HCT116 (cell line): ENCODE measurements around the gene RRBP1. TPM values are rescaled to one million over a fixed set of nuclear protein-coding genes. Genes with fewer than 3 reads are reported as not detected.

Experiments
- ATAC-seq: fragments of 200-7000 bp; cut with Tn5 transposase; 2 replicates; pipeline ENCODE4 v1.9.1; 2020; ENCODE audit warnings: mild to moderate bottlenecking, moderate library complexity
- BruUV-seq: library from RNA; stranded (reverse); fragments of 400-500 nt; replicated peaks from 2 replicates; lab custom pipeline; 2021; lab: Mats Ljungman, UMichigan
- CTCF ChIA-PET: fragments of 300-600 bp; sonication (Branson Sonifier 250); formaldehyde crosslinking; loops from one replicate; lab custom pipeline; 2021; ENCODE audit warnings: antibody characterized with exemption; lab: Charles Lee
- POLR2A ChIA-PET: fragments of 300-600, 350-600 bp; sonication (Branson Sonifier 250); formaldehyde crosslinking; loops from one replicate; lab custom pipeline; 2021; ENCODE audit warnings: antibody characterized with exemption; lab: Charles Lee
- RAD21 ChIA-PET, 2 experiments: fragments of 300-600 bp; sonication (Branson Sonifier 250); formaldehyde crosslinking; loops; one replicate each; lab custom pipeline; 2023; ENCODE audit warnings: low total read pairs in 2 of 2; ENCODE audit not compliant: uncharacterized antibody in 2 of 2, unreplicated experiment in 2 of 2, low non-redundant PET in 1 of 2; lab: Charles Lee
- DNase-seq: peaks from one replicate; pipeline ENCODE4 v3.0.0-alpha.2; 2010; ENCODE audit warnings: low read depth, low spot score
- H2AFZ ChIP-seq: fragments of 200-600 bp; shearing (Covaris generic), sonication (generic); 2 replicates; pipeline ENCODE4 v1.6.1; 2017; ENCODE audit warnings: low read depth, mixed run types, mixed read lengths, antibody characterized with exemption, low read length; ENCODE audit not compliant: poor library complexity, severe bottlenecking
- H3K27ac ChIP-seq: 2 replicates; pipeline ENCODE4 v1.5.1; 2012; ENCODE audit warnings: low read depth, low read length
- H3K27me3 ChIP-seq: fragments of 200-600 bp; sonication (generic); 2 replicates; pipeline ENCODE4 v1.6.1; 2016; ENCODE audit warnings: mixed run types, low read length, mixed read lengths; ENCODE audit not compliant: insufficient read depth
- H3K36me3 ChIP-seq, 2 experiments: fragments of 200-500 bp in 1 of 2; fragments of 200-600 bp in 1 of 2; sonication (Bioruptor generic) in 1 of 2; sonication (generic) in 1 of 2; 2 replicates each; pipeline versions ENCODE4 v1.5.1 to v1.6.1; 2014 to 2016; ENCODE audit warnings: low read length in 2 of 2, inconsistent platforms in 1 of 2, mixed read lengths in 1 of 2, mixed run types in 1 of 2; ENCODE audit not compliant: insufficient read depth in 2 of 2, control insufficient read depth in 1 of 2
- H3K4me1 ChIP-seq, 2 experiments: fragments of 200-600 bp in 1 of 2; sonication (generic) in 1 of 2; 2 replicates each; pipeline versions ENCODE4 v1.5.1 to v1.6.1; 2012 to 2017; ENCODE audit warnings: low read length in 2 of 2, inconsistent platforms in 1 of 2, mild to moderate bottlenecking in 1 of 2, mixed read lengths in 1 of 2, mixed run types in 1 of 2, moderate library complexity in 1 of 2; ENCODE audit not compliant: insufficient read depth in 2 of 2, control insufficient read depth in 1 of 2
- H3K4me2 ChIP-seq: fragments of 200-600 bp; sonication (generic); 2 replicates; pipeline ENCODE4 v1.6.1; 2017; ENCODE audit warnings: mixed run types, low read length, mixed read lengths
- H3K4me3 ChIP-seq, 2 experiments: fragments of 200-600 bp in 1 of 2; sonication (generic) in 1 of 2; replicated peaks in 1 of 2; 2 replicates each; pipeline ENCODE4 v1.5.1; 2011 to 2016; ENCODE audit warnings: low read length in 2 of 2, control low read depth in 1 of 2, low read depth in 1 of 2, mild to moderate bottlenecking in 1 of 2, mixed read lengths in 1 of 2, mixed run types in 1 of 2
- H3K79me2 ChIP-seq: fragments of 200-600 bp; sonication (generic); 2 replicates; pipeline ENCODE4 v1.6.1; 2017; ENCODE audit warnings: mild to moderate bottlenecking, mixed run types, low read length, moderate library complexity, mixed read lengths; ENCODE audit not compliant: insufficient read depth
- H3K9ac ChIP-seq: fragments of 200-600 bp; sonication (generic); 2 replicates; pipeline ENCODE4 v1.6.1; 2016; ENCODE audit warnings: low read length, mixed read lengths
- H3K9me2 ChIP-seq: fragments of 200-600 bp; sonication (generic), shearing (Covaris generic); 2 replicates; pipeline ENCODE4 v1.6.1; 2017; ENCODE audit warnings: mixed run types, mild to moderate bottlenecking, moderate library complexity; ENCODE audit not compliant: insufficient read depth
- H3K9me3 ChIP-seq, 2 experiments: fragments of 200-500 bp in 1 of 2; fragments of 200-600 bp in 1 of 2; sonication (Bioruptor generic) in 1 of 2; sonication (generic) in 1 of 2; 2 replicates each; pipeline ENCODE4 v1.6.1; 2014 to 2017; ENCODE audit warnings: low read length in 2 of 2, mixed read lengths in 2 of 2, inconsistent platforms in 1 of 2, low read depth in 1 of 2, mild to moderate bottlenecking in 1 of 2, mixed run types in 1 of 2, moderate library complexity in 1 of 2; ENCODE audit not compliant: control insufficient read depth in 1 of 2, insufficient read depth in 1 of 2
- H4K20me1 ChIP-seq: fragments of 200-600 bp; sonication (generic), shearing (Covaris generic); 2 replicates; pipeline ENCODE4 v1.6.1; 2017; ENCODE audit warnings: mixed run types, mild to moderate bottlenecking, moderate library complexity; ENCODE audit not compliant: insufficient read depth
- ATF3 ChIP-seq: IDR thresholded peaks from 2 replicates; pipeline ENCODE4 v1.6.1; 2012
- POLR2AphosphoS5 ChIP-seq: IDR thresholded peaks from 2 replicates; pipeline ENCODE4 v1.6.1; 2011; ENCODE audit warnings: mild to moderate bottlenecking, low read depth, low read length, moderate library complexity
- REST ChIP-seq: IDR thresholded peaks from 2 replicates; pipeline ENCODE4 v1.6.1; 2012; ENCODE audit warnings: low read depth
- SRF ChIP-seq: IDR thresholded peaks from 2 replicates; pipeline ENCODE4 v1.6.1; 2012; ENCODE audit warnings: low read depth
- TCF7L2 ChIP-seq: IDR thresholded peaks from 2 replicates; pipeline ENCODE4 v1.7.0; 2011; ENCODE audit warnings: borderline replicate concordance, inconsistent platforms; ENCODE audit not compliant: insufficient read depth, insufficient read length; ENCODE audit errors: extremely low read depth
- YY1 ChIP-seq: IDR thresholded peaks from 2 replicates; pipeline ENCODE4 v1.6.1; 2011; ENCODE audit warnings: low read length, low read depth, moderate library complexity, mild to moderate bottlenecking; ENCODE audit not compliant: insufficient replicate concordance; ENCODE audit errors: extremely low read depth
- intact Hi-C: fragments of 100-400 bp; cut with micrococcal nuclease; formaldehyde crosslinking; loops from 2 replicates; pipeline ENCODE4 v1.10.0; 2022
- total RNA-seq: library from RNA; stranded (reverse); gene quantifications from one replicate; pipeline ENCODE4 v1.2.1, GENCODE V29; 2021; ENCODE audit not compliant: unreplicated experiment

RRBP1 gene
- total RNA-seq, 1 experiment from 2014 or later: 123 TPM

GRCh38 chr20:17609811-17610377, 72.1 kb downstream of the RRBP1 start:
- Histone ChIP-seq H3K9me3 (no peaks in the 10 kb centered on the region), H3K27ac (no peak overlapping the region), H3K36me3 (peaks cover 3 to 5% of the 10 kb centered on the region in 2 experiments; a peak in 2 of 4 replicates), H3K9me2 (no peaks in the 10 kb centered on the region), H3K4me2 (no peak overlapping the region), H4K20me1 (no peaks in the 10 kb centered on the region), H3K4me3 (no peak overlapping the region), H3K79me2 (peaks cover 5% of the 10 kb centered on the region), H2AFZ (no peak overlapping the region), H3K27me3 (no peaks in the 10 kb centered on the region), H3K9ac (no peak overlapping the region), H3K4me1 (no peaks in the 10 kb centered on the region)
- DNase-seq: no peak
- POLR2A ChIA-PET: interaction anchor here (1.8 kb wide), 1 partner anchor 40 kb away, joined by 5 read pairs; the partner anchor contains the start of gene DSTN
- no peak for ATAC-seq
- intact Hi-C loops: no loop called here
- CTCF ChIA-PET: interaction anchor here (1.3 to 2.4 kb wide), 3 partner anchors 8 to 73 kb away, joined by 5 to 10 read pairs (median 6); partner anchors contain the start of gene DSTN
- RAD21 ChIA-PET: no interaction called here
- no TSS peak for BruUV-seq
- TF ChIP-seq SRF (no peak), ATF3 (no peak), TCF7L2 (no peak)

DNA sequence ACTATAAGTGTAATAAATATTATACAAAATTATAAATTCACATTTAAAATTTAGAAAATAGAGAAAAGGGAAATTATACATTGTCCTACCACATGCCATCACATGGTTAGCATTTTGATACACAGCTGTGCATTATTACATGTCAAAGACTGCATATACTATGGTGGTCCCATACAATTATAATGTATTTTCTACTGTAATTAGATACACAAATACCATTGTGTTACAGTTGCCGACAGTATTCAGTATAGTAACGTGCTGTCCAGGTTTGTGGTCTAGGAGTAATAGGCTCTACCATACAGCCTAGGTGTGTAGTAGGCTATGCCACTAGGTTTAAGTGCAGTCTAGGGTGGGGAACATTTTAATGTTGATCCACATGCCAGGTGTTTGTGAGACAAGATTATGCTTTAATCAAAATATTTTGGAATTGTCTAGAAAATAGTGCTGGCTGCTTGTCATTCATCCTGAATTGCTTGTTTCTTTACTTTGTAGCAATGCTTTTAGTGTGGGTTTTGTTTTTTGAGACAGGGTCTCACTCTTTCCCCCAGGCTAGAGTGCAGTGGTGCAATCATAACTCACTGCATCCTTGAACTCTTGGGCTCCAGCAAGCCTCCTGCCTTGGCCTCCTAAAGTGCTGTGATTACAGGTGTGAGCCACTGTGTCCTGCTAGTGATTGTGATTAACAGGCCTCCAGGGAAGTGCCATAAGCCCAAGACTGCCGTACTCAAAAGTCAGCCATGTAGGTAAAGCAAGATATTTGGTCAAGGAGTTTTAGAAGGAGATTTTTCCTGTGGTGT, 73.1 kb downstream of the RRBP1 start:
- no peak for DNase-seq
- BruUV-seq: no TSS peak
- no peaks in the 10 kb centered on the region for H3K9me2 ChIP-seq
- H3K9ac ChIP-seq: no peak overlapping the region
- H3K27me3 ChIP-seq: no peaks in the 10 kb centered on the region
- CTCF ChIA-PET: interaction anchor here (0.5 kb wide), 1 partner anchor 34 kb away, joined by 3 read pairs; no protein-coding TSS in a partner anchor
- no peaks in the 10 kb centered on the region for H3K9me3 ChIP-seq
- H3K4me2 ChIP-seq: no peak overlapping the region
- H2AFZ ChIP-seq: no peak overlapping the region
- H3K4me1 ChIP-seq: no peaks in the 10 kb centered on the region
- ATAC-seq: no peak
- POLR2A ChIA-PET: no interaction called here
- H3K4me3 ChIP-seq: no peak overlapping the region
- H3K27ac ChIP-seq: no peak overlapping the region
- TF ChIP-seq YY1 (no peak), REST (no peak), ATF3 (no peak), POLR2AphosphoS5 (0 out of 2 replicates have a peak, but pooled peaks have one; percentile 16)
- no peaks in the 10 kb centered on the region for H4K20me1 ChIP-seq
- peaks cover 5 to 9% of the 10 kb centered on the region in 2 experiments; a peak in 2 of 4 replicates for H3K36me3 ChIP-seq
- H3K79me2 ChIP-seq: peaks cover 14% of the 10 kb centered on the region
- intact Hi-C loops: no loop called here
- RAD21 ChIA-PET: no interaction called here
